PC-3 (cell line): ENCODE data around the gene PAX5. TPM values are rescaled to one million over a fixed set of nuclear protein-coding genes. Genes with fewer than 3 reads are reported as not detected.

ENCODE experiments used
- ATAC-seq: fragments of 200-7000 bp; cut with Tn5 transposase; 2 replicates; pipeline ENCODE4 v1.9.1; 2020; ENCODE audit warnings: mild to moderate bottlenecking, moderate library complexity
- BruUV-seq: library from RNA; stranded (reverse); fragments of 400-500 nt; replicated peaks from 2 replicates; lab custom pipeline; 2021; lab: Mats Ljungman, UMichigan
- CTCF ChIA-PET: fragments of 300-600 bp; sonication (Branson Sonifier 250); formaldehyde crosslinking; loops from one replicate; lab custom pipeline; 2022; ENCODE audit warnings: antibody characterized with exemption; lab: Charles Lee
- POLR2A ChIA-PET: fragments of 300-600 bp; sonication (Branson Sonifier 250); formaldehyde crosslinking; loops from one replicate; lab custom pipeline; 2022; ENCODE audit warnings: antibody characterized with exemption; ENCODE audit not compliant: unreplicated experiment; lab: Charles Lee
- DNase-seq: peaks from one replicate; pipeline ENCODE4 v3.0.0-alpha.2; 2015
- H2AFZ ChIP-seq: fragments of 300-600 bp; sonication (generic); 2 replicates; pipeline ENCODE4 v1.6.0; 2016; ENCODE audit warnings: antibody characterized with exemption, low read length
- H3F3A ChIP-seq: fragments of 300-600 bp; sonication (generic); one replicate; pipeline ENCODE4 v1.6.0; 2017; ENCODE audit warnings: antibody characterized with exemption, low read length, control low read depth, mild to moderate bottlenecking; ENCODE audit not compliant: unreplicated experiment
- H3K27ac ChIP-seq: fragments of 300-600 bp; sonication (generic); 2 replicates; pipeline ENCODE4 v1.5.1; 2016; ENCODE audit warnings: mild to moderate bottlenecking, low read length
- H3K27me3 ChIP-seq: fragments of 300-600 bp; sonication (generic); 2 replicates; pipeline ENCODE4 v1.6.1; 2016; ENCODE audit warnings: low read length, mixed read lengths
- H3K36me3 ChIP-seq: fragments of 300-600 bp; sonication (generic); 2 replicates; pipeline ENCODE4 v1.6.1; 2016; ENCODE audit warnings: low read depth, mixed run types, low read length, mixed read lengths
- H3K4me1 ChIP-seq: fragments of 300-600 bp; sonication (generic); 2 replicates; pipeline ENCODE4 v1.5.1; 2016; ENCODE audit warnings: low read length; ENCODE audit not compliant: insufficient read depth
- H3K4me2 ChIP-seq: fragments of 300-600 bp; sonication (generic); 2 replicates; pipeline ENCODE4 v1.6.0; 2016; ENCODE audit warnings: low read length
- H3K4me3 ChIP-seq: fragments of 300-600 bp; sonication (generic); 2 replicates; pipeline ENCODE4 v1.5.1; 2016; ENCODE audit warnings: mild to moderate bottlenecking, low read length, mixed read lengths
- H3K79me2 ChIP-seq: fragments of 300-600 bp; sonication (generic); 2 replicates; pipeline ENCODE4 v1.6.1; 2017; ENCODE audit warnings: low read length, mixed read lengths
- H3K9ac ChIP-seq: fragments of 300-600 bp; sonication (generic); 2 replicates; pipeline ENCODE4 v1.6.0; 2016; ENCODE audit warnings: mild to moderate bottlenecking, low read length
- H3K9me2 ChIP-seq: fragments of 300-600 bp; sonication (generic); replicated peaks from 2 replicates; pipeline ENCODE4 v1.6.1; 2016; ENCODE audit warnings: mixed run types, low read length, mixed read lengths
- H3K9me3 ChIP-seq: fragments of 300-600 bp; sonication (generic); 2 replicates; pipeline ENCODE4 v1.6.1; 2016; ENCODE audit warnings: low read length, mixed read lengths
- H4K20me1 ChIP-seq: fragments of 300-600 bp; sonication (generic); 2 replicates; pipeline ENCODE4 v1.6.1; 2016; ENCODE audit warnings: low read length, mixed read lengths
- CTCF ChIP-seq: fragments of 300-600 bp; sonication (generic); conservative IDR thresholded peaks from 2 replicates; pipeline ENCODE4 v1.5.1; 2017; ENCODE audit warnings: antibody characterized with exemption, low read depth, mild to moderate bottlenecking, low read length
- EZH2 ChIP-seq: fragments of 300-600 bp; sonication (generic); IDR thresholded peaks from one replicate; pipeline ENCODE4 v1.6.1; 2017; ENCODE audit warnings: antibody characterized with exemption, mild to moderate bottlenecking, low read length; ENCODE audit not compliant: unreplicated experiment
- EZH2phosphoT487 ChIP-seq: fragments of 300-600 bp; sonication (generic); IDR thresholded peaks from 2 replicates; pipeline ENCODE4 v1.6.1; 2018; ENCODE audit warnings: mild to moderate bottlenecking, antibody characterized with exemption, low read length, borderline replicate concordance
- intact Hi-C: fragments of 100-400 bp; cut with micrococcal nuclease; formaldehyde crosslinking; loops from 2 replicates; pipeline ENCODE4 v1.9.0; 2023
- total RNA-seq: library from RNA; depleted of rRNA; stranded (reverse); fragments of >200 nt; gene quantifications from 2 replicates; pipeline ENCODE4 v1.2.3, GENCODE V29; 2014

PAX5 gene
- total RNA-seq, 1 experiment from 2014 or later, result not detected

DNA sequence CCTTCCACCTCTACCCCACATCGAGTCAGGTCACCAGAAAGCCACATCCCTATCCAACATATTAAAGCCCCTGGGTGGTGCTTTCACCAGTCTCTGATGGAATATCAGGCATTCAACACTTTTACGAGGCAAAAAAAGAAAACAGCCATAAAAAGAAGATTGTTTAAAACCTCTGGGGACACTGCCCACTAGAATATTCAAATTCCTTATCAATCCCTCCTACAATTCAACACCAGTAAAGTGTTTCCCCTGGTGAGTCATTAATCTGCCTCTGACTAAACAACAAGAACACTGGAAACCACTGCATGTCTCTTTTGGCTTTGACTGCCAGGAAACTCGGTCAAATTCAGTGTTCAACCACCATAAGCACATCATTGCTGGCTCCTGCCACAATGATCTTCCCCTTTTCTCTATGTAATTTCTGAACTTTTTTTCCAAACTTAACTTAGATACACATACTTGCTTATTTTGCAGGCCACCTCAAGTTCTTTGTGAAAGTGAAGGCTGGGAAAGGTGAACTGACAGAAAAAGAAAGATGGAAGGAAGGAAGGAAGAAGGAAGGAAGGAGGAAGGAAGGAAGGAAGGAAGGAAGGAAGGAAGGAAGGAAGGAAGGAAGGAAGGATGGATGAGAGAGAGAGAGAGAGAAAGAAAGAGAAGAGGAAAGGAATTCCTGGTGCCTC is 105.3 kb downstream of the PAX5 start:
- POLR2A ChIA-PET, result no interaction called here
- Histone ChIP-seq H3K4me3 (no peak overlapping the region), H3K9me2 (no peaks in the 10 kb centered on the region), H3K9ac (no peak overlapping the region), H4K20me1 (no peaks in the 10 kb centered on the region), H2AFZ (no peak overlapping the region), H3F3A (no peaks in the 10 kb centered on the region), H3K4me1 (peaks cover 19% of the 10 kb centered on the region), H3K36me3 (no peaks in the 10 kb centered on the region), H3K27ac (no peak overlapping the region), H3K27me3 (no peaks in the 10 kb centered on the region), H3K79me2 (no peaks in the 10 kb centered on the region), H3K4me2 (no peak overlapping the region), H3K9me3 (no peaks in the 10 kb centered on the region)
- ATAC-seq, result peak; percentile 44
- DNase-seq, result peak; percentile 65
- CTCF ChIA-PET, result no interaction called here
- TF ChIP-seq CTCF (no peak), EZH2phosphoT487 (no peak), EZH2 (no peak)
- intact Hi-C loops, result no loop called here
- no TSS peak for BruUV-seq

DNA sequence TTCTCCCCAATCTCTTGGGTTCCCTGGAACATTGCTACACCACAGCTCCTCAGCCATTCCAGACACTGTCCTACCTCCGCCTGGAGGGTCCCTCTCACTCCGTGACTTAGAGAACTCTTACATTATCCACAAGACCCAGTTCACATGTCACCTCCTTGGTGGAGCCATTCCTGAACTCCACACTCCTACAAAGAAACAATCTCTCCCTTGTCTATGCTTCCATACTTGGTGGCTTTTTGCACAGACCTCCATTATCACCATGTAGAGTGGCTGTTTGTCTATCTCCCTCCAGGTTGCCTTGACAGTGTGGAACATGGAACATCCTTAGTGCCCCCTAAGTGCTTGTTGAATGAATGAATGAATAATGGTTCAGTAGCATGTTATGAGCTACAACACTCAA is 105.9 kb downstream of the PAX5 start:
- TF ChIP-seq EZH2, result no peak
- TF ChIP-seq EZH2phosphoT487, result no peak
- TF ChIP-seq CTCF, result no peak
- ATAC-seq, result no peak
- Histone ChIP-seq H3K27me3 (no peaks in the 10 kb centered on the region), H3K27ac (no peak overlapping the region), H3K4me2 (no peak overlapping the region), H3K9me2 (no peaks in the 10 kb centered on the region), H3K36me3 (no peaks in the 10 kb centered on the region), H3K79me2 (no peaks in the 10 kb centered on the region), H3K9me3 (no peaks in the 10 kb centered on the region), H2AFZ (no peak overlapping the region), H3K9ac (no peak overlapping the region), H4K20me1 (no peaks in the 10 kb centered on the region), H3F3A (no peaks in the 10 kb centered on the region), H3K4me3 (no peak overlapping the region), H3K4me1 (peaks cover 25% of the 10 kb centered on the region)
- no peak for DNase-seq
- CTCF ChIA-PET, result no interaction called here
- no TSS peak for BruUV-seq
- POLR2A ChIA-PET, result no interaction called here
- intact Hi-C loops, result no loop called here

- POLR2A ChIA-PET, result no interaction called here
- no TSS peak for BruUV-seq
- no peaks in the 10 kb centered on the region for H3K27me3 ChIP-seq
- no peak overlapping the region for H2AFZ ChIP-seq
- TF ChIP-seq CTCF, result no peak
- no peak for TF ChIP-seq EZH2phosphoT487
- TF ChIP-seq EZH2, result no peak
- peak; percentile 48 for DNase-seq
- no peaks in the 10 kb centered on the region for H4K20me1 ChIP-seq
- intact Hi-C loops, result no loop called here
- peaks cover 45% of the 10 kb centered on the region for H3K4me1 ChIP-seq
- H3K79me2 ChIP-seq, result no peaks in the 10 kb centered on the region
- H3K27ac ChIP-seq, result peak overlapping the region; percentile 90
- ATAC-seq, result peak; percentile 21; the same call in 1 of the 2 replicates
- CTCF ChIA-PET, result interaction anchor here (0.7 kb wide), 1 partner anchor 72 kb away, joined by 3 read pairs; no protein-coding TSS in a partner anchor
- H3K9ac ChIP-seq, result no peak overlapping the region; the same call in 1 of the 2 replicates
- H3K4me3 ChIP-seq, result no peak overlapping the region
- H3K9me2 ChIP-seq, result no peaks in the 10 kb centered on the region
- H3K36me3 ChIP-seq, result no peaks in the 10 kb centered on the region
- no peak overlapping the region for H3K4me2 ChIP-seq
- H3K9me3 ChIP-seq, result no peaks in the 10 kb centered on the region
- no peaks in the 10 kb centered on the region for H3F3A ChIP-seq
Observed at GRCh38 chr9:36924757-36925432, 109.2 kb downstream of the PAX5 start.
